BJ (cell line): Measurements from ENCODE around the gene MPPED1. TPM values are rescaled to one million over a fixed set of nuclear protein-coding genes. Genes with fewer than 3 reads are reported as not detected.

Experiments used
- CTCF ChIA-PET: fragments of 350-600 bp; formaldehyde crosslinking; extraction: SDS; loops from one replicate; lab custom pipeline; 2021; ENCODE audit warnings: antibody characterized with exemption, inconsistent platforms; lab: Yijun Ruan, JAX
- POLR2A ChIA-PET: fragments of 300-600 bp; sonication (Branson Sonifier 250); formaldehyde crosslinking; extraction: SDS; loops from one replicate; lab custom pipeline; 2021; ENCODE audit warnings: antibody characterized with exemption; lab: Charles Lee
- DNase-seq: peaks from one replicate; pipeline ENCODE4 v3.0.0-alpha.2; 2011; ENCODE audit warnings: low read depth
- H3K27me3 ChIP-seq: 2 replicates; pipeline ENCODE4 v1.6.0; 2011; ENCODE audit warnings: low read length; ENCODE audit not compliant: control insufficient read depth, insufficient read depth
- H3K36me3 ChIP-seq: 2 replicates; pipeline ENCODE4 v1.5.1; 2011; ENCODE audit warnings: low read length; ENCODE audit not compliant: control insufficient read depth, insufficient read depth
- H3K4me3 ChIP-seq: 2 replicates; pipeline ENCODE4 v1.5.1; 2011; ENCODE audit warnings: low read depth, mild to moderate bottlenecking, control low read depth, low read length
- CTCF ChIP-seq: IDR thresholded peaks from 2 replicates; pipeline ENCODE4 v1.5.1; 2011; ENCODE audit warnings: low read depth, mild to moderate bottlenecking, control low read depth, inconsistent platforms, low read length, moderate library complexity; ENCODE audit not compliant: insufficient read depth
- polyA plus RNA-seq: library from polyadenylated mRNA; depleted of rRNA; stranded (reverse); fragments of >200 nt; gene quantifications from 2 replicates; pipeline ENCODE4 v1.2.3, GENCODE V29; 2011

MPPED1 gene
- polyA plus RNA-seq, 1 experiment = not detected

DNA sequence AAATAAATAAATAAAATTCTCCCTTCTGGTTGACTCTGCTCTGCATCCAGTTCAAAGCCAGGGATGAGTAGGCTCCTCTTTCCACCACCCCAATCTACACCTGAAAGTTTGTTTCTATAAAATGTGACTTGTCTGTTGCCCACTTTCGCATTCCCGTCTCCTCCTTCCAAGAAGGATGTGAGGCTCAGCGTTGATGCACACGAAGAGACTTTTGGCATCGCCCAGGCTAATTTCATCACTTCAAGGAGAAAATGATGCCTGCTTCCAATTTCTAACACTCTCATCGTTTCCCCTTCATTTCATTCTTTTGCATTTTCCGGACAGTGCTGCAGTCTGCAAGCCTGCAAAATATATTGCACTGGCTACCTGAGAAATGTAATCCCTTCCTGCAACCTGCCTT lies 3.9 kb downstream of the MPPED1 start:
- ChIA-PET POLR2A (no interaction called here), CTCF (no interaction called here)
- H3K4me3 ChIP-seq = no peak overlapping the region
- peaks cover 22% of the 10 kb centered on the region for H3K27me3 ChIP-seq
- no peak for TF ChIP-seq CTCF
- no peaks in the 10 kb centered on the region for H3K36me3 ChIP-seq
- no peak for DNase-seq

- no peak overlapping the region for H3K4me3 ChIP-seq
- POLR2A ChIA-PET = interaction anchor here (0.6 kb wide), 1 partner anchor 13 kb away, joined by 22 read pairs; no protein-coding TSS in a partner anchor
- DNase-seq = no peak
These were observed 5.7 kb downstream of the MPPED1 start for GRCh38 chr22:43417555-43417954.

GRCh38 chr22:43418079-43418825 lies 6.4 kb downstream of the MPPED1 start:
- Histone ChIP-seq H3K4me3 (no peak overlapping the region), H3K36me3 (no peaks in the 10 kb centered on the region), H3K27me3 (peaks cover 12% of the 10 kb centered on the region)
- ChIA-PET CTCF (no interaction called here), POLR2A (no interaction called here)
- DNase-seq = no peak
- TF ChIP-seq CTCF = no peak

More at GRCh38 chr22:43417555-43417954, 5.7 kb downstream of the MPPED1 start:
- no peaks in the 10 kb centered on the region for H3K36me3 ChIP-seq
- peaks cover 15% of the 10 kb centered on the region for H3K27me3 ChIP-seq
- no peak for TF ChIP-seq CTCF
- CTCF ChIA-PET = interaction anchor here (1.0 kb wide), 1 partner anchor 71 kb away, joined by 3 read pairs; no protein-coding TSS in a partner anchor

GRCh38 chr22:43419371-43420080 lies 7.7 kb downstream of the MPPED1 start:
- CTCF ChIA-PET = no interaction called here

More at GRCh38 chr22:43419371-43420080, 7.7 kb downstream of the MPPED1 start:
- H3K36me3 ChIP-seq = no peaks in the 10 kb centered on the region
- TF ChIP-seq CTCF = no peak
- peaks cover 9% of the 10 kb centered on the region for H3K27me3 ChIP-seq
- no peak for DNase-seq
- POLR2A ChIA-PET = no interaction called here
- H3K4me3 ChIP-seq = no peak overlapping the region
